Measurements from ENCODE around the gene ZNF135.

- TF ChIP-seq POLR2A (IDR thresholded peaks at IDR 0.05), result no peak
- peak in 1 of 4 experiments; percentile 5 for TF ChIP-seq CTCF (IDR thresholded peaks at IDR 0.05)
These were observed 3.9 kb upstream of the ZNF135 start for GRCh38 chr19:58054901-58055874.
